ENCODE data around the gene SYCN.

- no peak for TF ChIP-seq YY1 (IDR thresholded peaks at IDR 0.05; ENCODE audit: insufficient read depth, insufficient read length)
- TF ChIP-seq SUZ12 (IDR thresholded peaks at IDR 0.05; ENCODE audit: extremely low read depth, insufficient read depth, insufficient read length): no peak
- TF ChIP-seq ZNF274 (IDR thresholded peaks at IDR 0.05; ENCODE audit: low read depth, low read length): no peak
Observed at GRCh38 chr19:39251081-39251480, 47.0 kb upstream of the SYCN start.
